Measurements from ENCODE around the gene OR51G2. TPM values are rescaled to one million over a fixed set of nuclear protein-coding genes. Genes with fewer than 3 reads are reported as not detected.

Gene OR51G2
- total RNA-seq, 4 donors from 2014 or later, result not detected

Other genes with a start within 250 kb of the OR51G2 start
- under 1 TPM in 2 of 4 donors, not detected in 2; 0.10 to 0.30 TPM for gene OR51E2, start 221.5 kb downstream of the OR51G2 start, total RNA-seq
- gene MMP26, start 214.6 kb downstream of the OR51G2 start, total RNA-seq, result not detected
- gene OR51F1, start 149.4 kb downstream of the OR51G2 start, total RNA-seq, result not detected
- gene OR52R1, start 115.0 kb downstream of the OR51G2 start, total RNA-seq, result not detected
- not detected for gene OR51F2, start 98.0 kb downstream of the OR51G2 start, total RNA-seq
- not detected for gene OR51S1, start 70.1 kb downstream of the OR51G2 start, total RNA-seq
- gene OR51T1, start 37.5 kb downstream of the OR51G2 start, total RNA-seq, result not detected
- gene OR51A7, start 15.6 kb downstream of the OR51G2 start, total RNA-seq, result not detected
- not detected for gene OR51G1, start 5.0 kb upstream of the OR51G2 start, total RNA-seq
- not detected for gene OR51A4, start 28.3 kb upstream of the OR51G2 start, total RNA-seq
- not detected for gene OR51A2, start 36.4 kb upstream of the OR51G2 start, total RNA-seq
- not detected for gene OR51L1, start 75.5 kb upstream of the OR51G2 start, total RNA-seq
- not detected for gene OR52J3, start 127.2 kb upstream of the OR51G2 start, total RNA-seq
- gene OR52E2, start 140.3 kb upstream of the OR51G2 start, total RNA-seq, result 1 to 10 TPM in 1 of 4 donors, not detected in 3; 2.7 TPM
- gene OR52E1, start 150.2 kb upstream of the OR51G2 start, total RNA-seq, result not detected
- not detected for gene OR52A5, start 219.0 kb upstream of the OR51G2 start, total RNA-seq
- gene OR52A1, start 235.4 kb upstream of the OR51G2 start, total RNA-seq, result not detected